Islet precursor cell (in vitro differentiated cells): ENCODE results near the gene KRT28.
"Not testable (repeated sequence)": the region's sequence is repeated elsewhere in the genome, so short reads cannot be mapped to it uniquely, and the experiment has no call there.

Experiments
- DNase-seq: peaks from one replicate; pipeline ENCODE4 v3.0.0-alpha.2; 2018

KRT28 gene

GRCh38 chr17:40818343-40818732 lies 18.6 kb upstream of the KRT28 start:
- no peak for DNase-seq

GRCh38 chr17:40817103-40817682 lies 17.4 kb upstream of the KRT28 start:
- no peak for DNase-seq

- DNase-seq, result no peak
Measured at GRCh38 chr17:40816569-40816968, 16.8 kb upstream of the KRT28 start.

- no peak for DNase-seq
Measured at GRCh38 chr17:40815381-40815780, 15.6 kb upstream of the KRT28 start.

- not testable (repeated sequence) for DNase-seq
Measured at GRCh38 chr17:40814657-40815056, 14.9 kb upstream of the KRT28 start.

- DNase-seq, result no peak
Measured at GRCh38 chr17:40813804-40814203, 14.0 kb upstream of the KRT28 start.

- DNase-seq, result no peak
Measured at GRCh38 chr17:40812639-40813038, 12.9 kb upstream of the KRT28 start.

GRCh38 chr17:40810494-40810893 lies 10.7 kb upstream of the KRT28 start:
- no peak for DNase-seq

- no peak for DNase-seq
Measured at GRCh38 chr17:40809721-40810421, 10.1 kb upstream of the KRT28 start.

GRCh38 chr17:40806131-40806530 lies 6.4 kb upstream of the KRT28 start:
- no peak for DNase-seq

- peak; percentile 87 for DNase-seq
Measured at GRCh38 chr17:40803617-40804082, 3.9 kb upstream of the KRT28 start.

- DNase-seq, result no peak
Measured at GRCh38 chr17:40801157-40801556, 1.4 kb upstream of the KRT28 start.

- DNase-seq, result no peak
Measured at GRCh38 chr17:40800381-40800780, 622 bp upstream of the KRT28 start.

GRCh38 chr17:40796846-40797245 lies 2.9 kb downstream of the KRT28 start:
- no peak for DNase-seq

- DNase-seq, result no peak
Measured at GRCh38 chr17:40795019-40795667, 4.6 kb downstream of the KRT28 start.

- no peak for DNase-seq
Measured at GRCh38 chr17:40794466-40794865, 5.3 kb downstream of the KRT28 start.

GRCh38 chr17:40793832-40794231 lies 5.9 kb downstream of the KRT28 start:
- no peak for DNase-seq

- DNase-seq, result no peak
Measured at GRCh38 chr17:40791787-40792436, 7.8 kb downstream of the KRT28 start.

GRCh38 chr17:40791111-40791510 lies 8.6 kb downstream of the KRT28 start:
- DNase-seq, result no peak

- DNase-seq, result no peak
Measured at GRCh38 chr17:40782450-40782849, 17.3 kb downstream of the KRT28 start, which contains the start of gene KRT27. Gene KRT27, minus strand, starts transcription at chr17:40782550. Its CDS starts 57 bp downstream, at chr17:40782493.

- DNase-seq, result no peak
Measured at GRCh38 chr17:40779181-40779909, 20.4 kb downstream of the KRT28 start.

GRCh38 chr17:40778461-40778860 lies 21.3 kb downstream of the KRT28 start:
- DNase-seq, result no peak

- no peak for DNase-seq
Measured at GRCh38 chr17:40777971-40778370, 21.8 kb downstream of the KRT28 start.
